K562 (cell line): Measurements from ENCODE around the gene TPO. TPM values are rescaled to one million over a fixed set of nuclear protein-coding genes. Genes with fewer than 3 reads are reported as not detected.

Source experiments
- FOXA3 ChIP-seq, 2 experiments: fragments of 450-650 bp in 1 of 2; sonication (generic) in 1 of 2; formaldehyde crosslinking; IDR thresholded peaks in 1 of 2; conservative IDR thresholded peaks in 1 of 2; 2 replicates each; pipeline versions ENCODE4 v1.4.0 to v1.8.0; 2020 to 2022; ENCODE audit warnings: mild to moderate bottlenecking in 2 of 2, missing genetic modification reagents in 1 of 2
- GATA2 ChIP-seq: sonication (generic); formaldehyde crosslinking; IDR thresholded peaks from 2 replicates; pipeline ENCODE4 v1.4.0; 2020; ENCODE audit warnings: mild to moderate bottlenecking, missing genetic modification reagents
- HDAC3 ChIP-seq: fragments of 450-650 bp; IDR thresholded peaks from 2 replicates; pipeline ENCODE4 v1.6.1; 2018; ENCODE audit warnings: borderline replicate concordance, mild to moderate bottlenecking, moderate library complexity; ENCODE audit not compliant: partially characterized antibody
- NR2C1 ChIP-seq, 2 experiments: fragments of 450-650 bp; IDR thresholded peaks; 2 replicates each; pipeline ENCODE4 v1.6.1; 2017; ENCODE audit warnings: mild to moderate bottlenecking in 2 of 2, antibody characterized with exemption in 1 of 2, inconsistent platforms in 1 of 2, missing compliant biosample characterization in 1 of 2, missing genetic modification characterization in 1 of 2
- PCBP1 ChIP-seq: fragments of 200-400 bp; formaldehyde crosslinking; IDR thresholded peaks from 2 replicates; pipeline ENCODE4 v1.6.1; 2018; ENCODE audit warnings: mild to moderate bottlenecking, low read depth, low read length; ENCODE audit not compliant: poor library complexity, severe bottlenecking
- PHTF2 ChIP-seq: fragments of 250-450 bp; sonication (Bioruptor Pico); IDR thresholded peaks from 2 replicates; pipeline ENCODE4 v1.5.0; 2021; ENCODE audit warnings: mild to moderate bottlenecking
- POLR2AphosphoS5 ChIP-seq: IDR thresholded peaks from 2 replicates; pipeline ENCODE4 v1.6.1; 2011; ENCODE audit warnings: mild to moderate bottlenecking, low read depth, low read length, moderate library complexity; ENCODE audit not compliant: control insufficient read depth, insufficient read depth
- SMAD4 ChIP-seq: fragments of 250-450 bp; sonication (Bioruptor Pico); conservative IDR thresholded peaks from 2 replicates; pipeline ENCODE4 v1.8.0; 2021; ENCODE audit warnings: inconsistent platforms, mild to moderate bottlenecking, moderate library complexity
- SMC3 ChIP-seq: conservative IDR thresholded peaks from 2 replicates; pipeline ENCODE4 v1.6.1; 2011; ENCODE audit warnings: low read depth, low read length, improper control_type of control experiment; ENCODE audit not compliant: insufficient read depth
- STAT5B ChIP-seq: fragments of 250-450 bp; sonication (Bioruptor Pico); IDR thresholded peaks from 2 replicates; pipeline ENCODE4 v1.8.0; 2021; ENCODE audit warnings: mild to moderate bottlenecking, inconsistent platforms
- polyA plus RNA-seq, 8 experiments: library from polyadenylated mRNA; depleted of rRNA in 4 of 8; stranded (reverse) in 5 of 8; unstranded in 3 of 8; fragments of >200 nt; fragmentation: Nextera tagmentation in 2 of 8; fragmentation: Illumina TruSeq in 1 of 8; extraction: Ambion mirVana in 2 of 8; extraction: Trizol in 1 of 8; gene quantifications; 2 replicates each; pipeline versions ENCODE4 v1.2.1 to v1.2.3, GENCODE V29; 2011 to 2014; ENCODE audit warnings: inconsistent platforms in 1 of 8, missing spikeins in 1 of 8
- total RNA-seq, 7 experiments: library from RNA; depleted of rRNA in 6 of 7; stranded (reverse); fragments of >200 nt in 6 of 7; fragmentation: Illumina TruSeq in 2 of 7; extraction: Trizol in 2 of 7; gene quantifications; 2 replicates each; pipeline versions ENCODE4 v1.2.1 to v1.2.3, GENCODE V29; 2011 to 2021; ENCODE audit warnings: low replicate concordance in 1 of 7
- TF ChIP-seq, protein P1 (sequence below), 2 experiments: fragments of 450-650 bp in 1 of 2; IDR thresholded peaks; 2 replicates each; pipeline ENCODE4 v1.6.1; 2011 to 2017; ENCODE audit warnings: low read depth in 2 of 2, antibody characterized with exemption in 1 of 2, borderline replicate concordance in 1 of 2, low read length in 1 of 2, mild to moderate bottlenecking in 1 of 2, mixed read lengths in 1 of 2; ENCODE audit not compliant: control insufficient read depth in 1 of 2
- TF ChIP-seq, protein P2 (sequence below): sonication (generic); formaldehyde crosslinking; IDR thresholded peaks from 2 replicates; pipeline ENCODE4 v1.8.0; 2022; ENCODE audit warnings: missing genetic modification reagents, mild to moderate bottlenecking, borderline replicate concordance

The TPO gene
- total and polyA plus RNA-seq, 9 of the 15 experiments (the other 6 are each of a cell fraction or from before 2014, with no cell fraction given): not detected

DNA sequence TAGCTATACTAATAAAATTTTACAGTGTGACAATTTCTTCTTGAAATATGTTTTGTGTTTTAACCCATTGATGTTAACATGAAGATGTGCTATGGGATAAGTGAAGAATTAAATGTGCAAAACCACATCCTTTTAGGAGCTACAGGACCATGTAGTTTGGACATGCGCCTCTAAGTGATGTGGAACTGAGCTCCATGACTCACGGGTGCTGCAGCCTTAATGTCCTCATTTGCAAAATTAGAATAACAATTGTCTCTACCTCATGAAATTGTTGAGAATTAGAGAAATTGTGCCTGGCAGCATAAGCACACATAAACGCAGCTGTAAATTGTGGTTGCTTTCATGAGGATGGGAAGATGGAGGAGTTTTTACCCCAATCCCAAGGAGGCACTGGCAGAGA, 31.6 kb upstream of the TPO start (continued):
- TF ChIP-seq, protein P1, sequence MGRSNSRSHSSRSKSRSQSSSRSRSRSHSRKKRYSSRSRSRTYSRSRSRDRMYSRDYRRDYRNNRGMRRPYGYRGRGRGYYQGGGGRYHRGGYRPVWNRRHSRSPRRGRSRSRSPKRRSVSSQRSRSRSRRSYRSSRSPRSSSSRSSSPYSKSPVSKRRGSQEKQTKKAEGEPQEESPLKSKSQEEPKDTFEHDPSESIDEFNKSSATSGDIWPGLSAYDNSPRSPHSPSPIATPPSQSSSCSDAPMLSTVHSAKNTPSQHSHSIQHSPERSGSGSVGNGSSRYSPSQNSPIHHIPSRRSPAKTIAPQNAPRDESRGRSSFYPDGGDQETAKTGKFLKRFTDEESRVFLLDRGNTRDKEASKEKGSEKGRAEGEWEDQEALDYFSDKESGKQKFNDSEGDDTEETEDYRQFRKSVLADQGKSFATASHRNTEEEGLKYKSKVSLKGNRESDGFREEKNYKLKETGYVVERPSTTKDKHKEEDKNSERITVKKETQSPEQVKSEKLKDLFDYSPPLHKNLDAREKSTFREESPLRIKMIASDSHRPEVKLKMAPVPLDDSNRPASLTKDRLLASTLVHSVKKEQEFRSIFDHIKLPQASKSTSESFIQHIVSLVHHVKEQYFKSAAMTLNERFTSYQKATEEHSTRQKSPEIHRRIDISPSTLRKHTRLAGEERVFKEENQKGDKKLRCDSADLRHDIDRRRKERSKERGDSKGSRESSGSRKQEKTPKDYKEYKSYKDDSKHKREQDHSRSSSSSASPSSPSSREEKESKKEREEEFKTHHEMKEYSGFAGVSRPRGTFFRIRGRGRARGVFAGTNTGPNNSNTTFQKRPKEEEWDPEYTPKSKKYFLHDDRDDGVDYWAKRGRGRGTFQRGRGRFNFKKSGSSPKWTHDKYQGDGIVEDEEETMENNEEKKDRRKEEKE (IDR thresholded peaks at IDR 0.05; ENCODE audit: borderline replicate concordance in 1 of 2, control insufficient read depth in 1 of 2, low read depth in 2 of 2, low read length in 1 of 2): no peak
- TF ChIP-seq HDAC3 (no peak), PHTF2 (no peak), SMAD4 (no peak), GATA2 (CRISPR knock-in tag) (no peak), FOXA3 (CRISPR knock-in tag; conservative IDR thresholded peaks at IDR 0.05 in 1 of 2, IDR thresholded peaks at IDR 0.05 in 1 of 2) (no peak), POLR2AphosphoS5 (no peak), STAT5B (CRISPR knock-in tag) (no peak), NR2C1 (IDR thresholded peaks at IDR 0.05) (no peak), NR2C1 (tag; IDR thresholded peaks at IDR 0.05) (no peak), SMC3 (no peak), PCBP1 (no peak)
- TF ChIP-seq, protein P2, sequence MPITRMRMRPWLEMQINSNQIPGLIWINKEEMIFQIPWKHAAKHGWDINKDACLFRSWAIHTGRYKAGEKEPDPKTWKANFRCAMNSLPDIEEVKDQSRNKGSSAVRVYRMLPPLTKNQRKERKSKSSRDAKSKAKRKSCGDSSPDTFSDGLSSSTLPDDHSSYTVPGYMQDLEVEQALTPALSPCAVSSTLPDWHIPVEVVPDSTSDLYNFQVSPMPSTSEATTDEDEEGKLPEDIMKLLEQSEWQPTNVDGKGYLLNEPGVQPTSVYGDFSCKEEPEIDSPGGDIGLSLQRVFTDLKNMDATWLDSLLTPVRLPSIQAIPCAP (CRISPR knock-in tag): no peak
- TF ChIP-seq, all 486 proteins: peak for 0
